CD4-positive, alpha-beta T cell (primary cell): ENCODE measurements around the gene URB1. TPM values are rescaled to one million over a fixed set of nuclear protein-coding genes. Genes with fewer than 3 reads are reported as not detected.

Experiments used
- ATAC-seq: fragments of 200-7000 bp; cut with Tn5 transposase; one replicate; pipeline ENCODE4 v1.10.0; 2022; ENCODE audit warnings: mild to moderate bottlenecking; ENCODE audit not compliant: poor library complexity
- CTCF ChIA-PET: fragments of 350-600 bp; sonication (Branson Sonifier 250); formaldehyde crosslinking; loops from one replicate; lab custom pipeline; 2021; ENCODE audit warnings: antibody characterized with exemption, inconsistent platforms; lab: Charles Lee
- POLR2A ChIA-PET: fragments of 350-600 bp; sonication (Branson Sonifier 250); formaldehyde crosslinking; loops from one replicate; lab custom pipeline; 2021; ENCODE audit warnings: antibody characterized with exemption, inconsistent platforms; lab: Charles Lee
- DNase-seq, 14 experiments: peaks; one replicate each; pipeline ENCODE4 v3.0.0-alpha.2; 2013 to 2020; ENCODE audit warnings: mixed read lengths in 2 of 14
- H3K27ac ChIP-seq, 2 donors: one replicate each; pipeline versions ENCODE4 v1.5.1 to v1.7.0; 2013; ENCODE audit warnings: low read length in 2 of 2, low read depth in 1 of 2, mild to moderate bottlenecking in 1 of 2
- H3K27me3 ChIP-seq, 2 experiments: 1 replicate in 1 of 2; 2 replicates in 1 of 2; pipeline versions ENCODE4 v1.6.1 to v1.7.0; 2013; ENCODE audit warnings: low read length in 2 of 2, control low read depth in 1 of 2, mild to moderate bottlenecking in 1 of 2, moderate library complexity in 1 of 2; ENCODE audit not compliant: insufficient read depth in 2 of 2, control insufficient read depth in 1 of 2
- H3K36me3 ChIP-seq: one replicate; pipeline ENCODE4 v1.6.1; 2013; ENCODE audit warnings: low read length, control low read depth; ENCODE audit not compliant: insufficient read depth
- H3K4me1 ChIP-seq: one replicate; pipeline ENCODE4 v1.6.1; 2013; ENCODE audit warnings: low read length, control low read depth; ENCODE audit not compliant: insufficient read depth
- H3K4me3 ChIP-seq: one replicate; pipeline ENCODE4 v1.5.1; 2013; ENCODE audit warnings: mild to moderate bottlenecking, low read length, moderate library complexity
- H3K9me3 ChIP-seq, 2 experiments: 1 replicate in 1 of 2; 2 replicates in 1 of 2; pipeline versions ENCODE4 v1.6.1 to v1.7.0; 2013; ENCODE audit warnings: low read length in 2 of 2, mild to moderate bottlenecking in 2 of 2, control low read depth in 1 of 2, moderate library complexity in 1 of 2; ENCODE audit not compliant: control insufficient read depth in 1 of 2, insufficient read depth in 1 of 2
- H3K27ac Mint-ChIP-seq: one replicate; pipeline ENCODE4 v1.8.0; 2020; ENCODE audit warnings: mixed read lengths
- H3K27me3 Mint-ChIP-seq: one replicate; pipeline ENCODE4 v1.8.0; 2021; ENCODE audit warnings: mixed read lengths
- H3K36me3 Mint-ChIP-seq: one replicate; pipeline ENCODE4 v1.8.0; 2021; ENCODE audit warnings: low read depth, mixed read lengths
- H3K4me1 Mint-ChIP-seq: one replicate; pipeline ENCODE4 v1.8.0; 2021; ENCODE audit warnings: low read depth, mixed read lengths
- H3K4me3 Mint-ChIP-seq: one replicate; pipeline ENCODE4 v1.8.0; 2020; ENCODE audit warnings: mild to moderate bottlenecking, mixed read lengths
- H3K9me3 Mint-ChIP-seq: one replicate; pipeline ENCODE4 v1.8.0; 2020; ENCODE audit warnings: mixed read lengths
- intact Hi-C, 2 experiments: fragments of 100-400 bp; cut with DNase I in 1 of 2; cut with micrococcal nuclease in 1 of 2; formaldehyde crosslinking; loops; one replicate each; pipeline versions ENCODE4 v1.15.1 to v1.9.0; 2023 to 2025; cut with DNase I, micrococcal nuclease
- total RNA-seq, 174 experiments: library from RNA in 2 of 174; stranded (reverse) in 2 of 174; gene quantifications; one replicate each; pipeline ENCODE4 v1.2.3 and lab custom pipeline; 2021 to 2026
- TF ChIP-seq, protein P1 (sequence below): fragments of 200-600 bp; IDR thresholded peaks from one replicate; pipeline ENCODE4 v1.8.0; 2022; ENCODE audit warnings: antibody characterized with exemption, mild to moderate bottlenecking

The URB1 gene
- total RNA-seq, 2 experiments from 2014 or later = 5.4 to 5.7 TPM

DNA sequence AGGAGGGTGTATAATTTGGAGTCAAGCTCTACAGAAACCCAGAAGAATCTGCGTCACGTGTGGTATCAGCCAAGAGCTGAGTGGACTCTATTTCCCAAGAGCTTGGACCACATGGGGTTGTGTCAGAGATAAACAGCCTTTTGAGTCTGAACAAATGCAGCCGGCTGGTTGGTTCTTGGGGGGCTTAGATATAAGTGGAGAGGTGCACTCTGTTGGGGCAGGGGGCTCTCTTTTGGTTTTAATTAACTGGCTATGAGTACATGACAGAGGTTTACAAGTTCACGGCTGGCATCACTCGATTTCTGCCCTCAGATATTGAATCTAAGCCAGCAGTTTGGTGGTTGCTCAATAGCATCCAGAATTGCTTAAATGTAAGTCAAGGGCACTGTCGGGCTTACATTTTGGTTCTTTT is 94.7 kb downstream of the URB1 start:
- Mint-ChIP-seq H3K4me1 (no peaks in the 10 kb centered on the region), H3K27me3 (no peaks in the 10 kb centered on the region), H3K27ac (no peak overlapping the region), H3K4me3 (no peak overlapping the region), H3K9me3 (no peaks in the 10 kb centered on the region), H3K36me3 (peaks cover 5% of the 10 kb centered on the region)
- intact Hi-C loops = no loop called here
- no peak overlapping the region for H3K4me3 ChIP-seq
- H3K36me3 ChIP-seq = no peaks in the 10 kb centered on the region
- no peak for ATAC-seq
- ChIA-PET CTCF (no interaction called here), POLR2A (no interaction called here)
- no peak for DNase-seq
- TF ChIP-seq, protein P1, sequence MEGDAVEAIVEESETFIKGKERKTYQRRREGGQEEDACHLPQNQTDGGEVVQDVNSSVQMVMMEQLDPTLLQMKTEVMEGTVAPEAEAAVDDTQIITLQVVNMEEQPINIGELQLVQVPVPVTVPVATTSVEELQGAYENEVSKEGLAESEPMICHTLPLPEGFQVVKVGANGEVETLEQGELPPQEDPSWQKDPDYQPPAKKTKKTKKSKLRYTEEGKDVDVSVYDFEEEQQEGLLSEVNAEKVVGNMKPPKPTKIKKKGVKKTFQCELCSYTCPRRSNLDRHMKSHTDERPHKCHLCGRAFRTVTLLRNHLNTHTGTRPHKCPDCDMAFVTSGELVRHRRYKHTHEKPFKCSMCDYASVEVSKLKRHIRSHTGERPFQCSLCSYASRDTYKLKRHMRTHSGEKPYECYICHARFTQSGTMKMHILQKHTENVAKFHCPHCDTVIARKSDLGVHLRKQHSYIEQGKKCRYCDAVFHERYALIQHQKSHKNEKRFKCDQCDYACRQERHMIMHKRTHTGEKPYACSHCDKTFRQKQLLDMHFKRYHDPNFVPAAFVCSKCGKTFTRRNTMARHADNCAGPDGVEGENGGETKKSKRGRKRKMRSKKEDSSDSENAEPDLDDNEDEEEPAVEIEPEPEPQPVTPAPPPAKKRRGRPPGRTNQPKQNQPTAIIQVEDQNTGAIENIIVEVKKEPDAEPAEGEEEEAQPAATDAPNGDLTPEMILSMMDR = no peak
- no peaks in the 10 kb centered on the region for H3K27me3 ChIP-seq
- H3K4me1 ChIP-seq = no peaks in the 10 kb centered on the region
- no peaks in the 10 kb centered on the region for H3K9me3 ChIP-seq
- no peak overlapping the region for H3K27ac ChIP-seq

DNA sequence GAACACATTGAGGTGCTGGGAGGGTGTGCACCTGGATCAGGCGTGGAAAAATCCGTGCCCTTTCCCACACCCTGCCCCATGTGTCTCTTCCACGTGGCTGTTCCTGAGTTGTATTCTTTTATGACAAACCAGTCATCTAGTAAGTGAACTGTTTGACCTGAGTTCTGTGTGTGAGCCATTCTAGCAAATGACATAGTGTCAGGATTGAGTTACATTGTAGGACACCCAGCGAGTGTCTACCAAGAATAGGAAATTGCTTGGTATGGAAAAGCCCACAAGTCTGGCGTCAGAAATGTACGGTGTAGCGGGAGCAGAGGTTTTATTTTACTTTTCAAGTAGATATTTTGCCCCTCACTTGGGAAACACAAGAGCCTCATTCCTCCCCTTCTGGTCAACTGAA is 95.4 kb downstream of the URB1 start:
- peaks cover 5% of the 10 kb centered on the region for H3K36me3 Mint-ChIP-seq
- H3K4me3 Mint-ChIP-seq = no peak overlapping the region
- ChIA-PET POLR2A (no interaction called here), CTCF (no interaction called here)
- no peak overlapping the region for H3K27ac ChIP-seq
- H3K4me1 Mint-ChIP-seq = no peaks in the 10 kb centered on the region
- intact Hi-C loops = no loop called here
- H3K27me3 ChIP-seq = no peaks in the 10 kb centered on the region
- H3K36me3 ChIP-seq = no peaks in the 10 kb centered on the region
- TF ChIP-seq, protein P1 = no peak
- H3K9me3 Mint-ChIP-seq = no peaks in the 10 kb centered on the region
- DNase-seq (no peak), ATAC-seq (no peak)
- no peaks in the 10 kb centered on the region for H3K9me3 ChIP-seq
- H3K27me3 Mint-ChIP-seq = no peaks in the 10 kb centered on the region
- H3K4me3 ChIP-seq = no peak overlapping the region
- no peak overlapping the region for H3K27ac Mint-ChIP-seq
- no peaks in the 10 kb centered on the region for H3K4me1 ChIP-seq

DNA sequence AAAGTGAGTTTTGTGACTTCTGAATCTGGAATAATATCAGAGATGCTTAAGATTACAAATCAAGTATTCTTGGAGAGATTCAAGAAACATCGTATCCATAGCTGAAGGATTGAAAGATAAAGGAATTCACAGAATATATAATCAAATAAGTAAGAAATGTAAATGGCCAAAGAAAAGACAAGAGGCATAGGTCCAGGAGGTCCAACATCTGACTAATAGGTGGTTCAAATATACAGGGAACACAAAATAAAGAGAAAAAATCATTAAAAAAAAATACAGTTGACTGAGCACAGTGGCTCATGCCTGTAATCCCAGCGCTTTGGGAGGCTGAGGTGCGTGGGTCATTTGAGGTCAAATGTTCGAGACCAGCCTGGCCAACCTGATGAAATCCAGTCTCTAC is 107.3 kb downstream of the URB1 start:
- CTCF ChIA-PET = no interaction called here

More for the DNA sequence above, 107.3 kb downstream of the URB1 start:
- H3K4me3 Mint-ChIP-seq = no peak overlapping the region
- H3K4me1 ChIP-seq = no peaks in the 10 kb centered on the region
- H3K27me3 ChIP-seq = no peaks in the 10 kb centered on the region
- POLR2A ChIA-PET = no interaction called here
- no peak for DNase-seq
- no peaks in the 10 kb centered on the region for H3K9me3 Mint-ChIP-seq
- no peaks in the 10 kb centered on the region for H3K9me3 ChIP-seq
- no peaks in the 10 kb centered on the region for H3K27me3 Mint-ChIP-seq
- intact Hi-C loops = no loop called here
- H3K27ac Mint-ChIP-seq = no peak overlapping the region
- no peak overlapping the region for H3K4me3 ChIP-seq
- no peaks in the 10 kb centered on the region for H3K36me3 ChIP-seq
- TF ChIP-seq, protein P1 = no peak
- ATAC-seq = no peak
- no peaks in the 10 kb centered on the region for H3K36me3 Mint-ChIP-seq
- peaks cover 3% of the 10 kb centered on the region for H3K4me1 Mint-ChIP-seq
- no peak overlapping the region for H3K27ac ChIP-seq
